Adrenal gland (tissue), 12 donors: Measurements from ENCODE around the gene CDO1. TPM values are rescaled to one million over a fixed set of nuclear protein-coding genes. Genes with fewer than 3 reads are reported as not detected.

Experiments
- DNase-seq, 7 donors: peaks; one replicate each; pipeline ENCODE4 v3.0.0-alpha.2; 2019 to 2020
- H3K27ac ChIP-seq, 5 donors: fragments of 200-600 bp; sonication (generic) in 4 of 5; 1 replicate in 3 of 5; 2 replicates in 2 of 5; pipeline versions ENCODE4 v1.5.1 to v1.8.0; 2016 to 2020; ENCODE audit warnings: mild to moderate bottlenecking in 1 of 5
- H3K27me3 ChIP-seq: fragments of 200-600 bp; 2 replicates; pipeline ENCODE4 v1.8.0; 2021
- H3K36me3 ChIP-seq, 2 donors: fragments of 200-600 bp; replicated peaks in 1 of 2; 1 replicate in 1 of 2; 2 replicates in 1 of 2; pipeline versions ENCODE4 v1.5.1 to v1.8.0; 2018 to 2022
- H3K4me1 ChIP-seq, 2 donors: fragments of 200-600 bp; replicated peaks in 1 of 2; 1 replicate in 1 of 2; 2 replicates in 1 of 2; pipeline versions ENCODE4 v1.5.1 to v1.8.0; 2018 to 2021
- H3K4me3 ChIP-seq, 4 donors: fragments of 200-600 bp; sonication (generic) in 3 of 4; one replicate each; pipeline ENCODE4 v1.5.1; 2016 to 2018
- H3K9me3 ChIP-seq, 3 donors: fragments of 200-600 bp; sonication (generic) in 1 of 3; replicated peaks in 1 of 3; 1 replicate in 2 of 3; 2 replicates in 1 of 3; pipeline versions ENCODE4 v1.5.1 to v1.8.0; 2016 to 2021
- CTCF ChIP-seq, 6 experiments: fragments of 450-650 bp in 4 of 6; fragments of 200-600 bp in 2 of 6; sonication (generic) in 1 of 6; IDR thresholded peaks; 1 replicate in 5 of 6; 2 replicates in 1 of 6; pipeline versions ENCODE4 v1.5.1 to v1.8.0; 2016 to 2021; ENCODE audit warnings: antibody characterized with exemption in 6 of 6, mild to moderate bottlenecking in 2 of 6, moderate library complexity in 1 of 6
- POLR2A ChIP-seq, 2 donors: fragments of 450-650 bp; IDR thresholded peaks; one replicate each; pipeline ENCODE4 v1.6.1; 2017; ENCODE audit warnings: antibody characterized with exemption in 2 of 2, mild to moderate bottlenecking in 2 of 2, moderate library complexity in 1 of 2
- WGBS, 4 donors: extraction: QIAGEN DNeasy Blood & Tissue Kit in 2 of 4; methylation state at CpG; one replicate each; pipeline versions ENCODE4 v1.1.5 to v1.1.7; 2013 to 2017; 5-methylcytosine and 5-hydroxymethylcytosine counted together
- intact Hi-C, 2 donors: fragments of 100-400 bp; cut with DNase I; formaldehyde crosslinking; loops; one replicate each; pipeline versions ENCODE4 v1.14.1 to v1.15.0; 2022 to 2023
- polyA plus RNA-seq, 3 donors: library from polyadenylated mRNA; stranded (reverse); fragments of 200-250 nt in 2 of 3; fragments of 350-450 nt in 1 of 3; fragmentation: Illumina TruSeq in 1 of 3; extraction: RNeasy Lipid Tissue Mini Kit (QIAGEN cat#74804) in 1 of 3; gene quantifications; one replicate each; pipeline ENCODE4 v1.2.3, GENCODE V29; 2013 to 2014
- total RNA-seq, 9 donors: library from RNA; depleted of rRNA in 4 of 9; stranded (reverse); fragments of >200 nt in 4 of 9; fragments of 120-200 nt in 1 of 9; fragmentation: NEBNext Ultra II Directional in 1 of 9; extraction: Animal tissue kit (Norgen Biotek cat#: 25700) in 1 of 9; gene quantifications; one replicate each; pipeline versions ENCODE4 v1.1.0 to v1.2.4, GENCODE V29; 2013 to 2023
- donor health status: healthy with polysubstance abuse.
- donor health status: Bipolar disorder and iron deficiency.
- donor health status: DM: yes; HTN: yes; CAD: no.
- donor health status: DM: no; HTN: no; CAD: no.
- donor health status: DM: no; HTN: no; CAD: no.
- donor health status: DM: yes; HTN: yes; CAD: no.

CDO1 gene
- total and polyA plus RNA-seq, 12 donors, result 7.5 to 87.3 (median 19.9) TPM

GRCh38 chr5:115813719-115814118 lies 2.7 kb downstream of the CDO1 start:
- WGBS, 4 donors, result 80 to 91% (median 84%) methylated on average over 5 of the region's 5 CpGs
- Histone ChIP-seq H3K27me3 (peaks cover 16% of the 10 kb centered on the region), H3K36me3 (no peaks in the 10 kb centered on the region), H3K4me3 (no peak overlapping the region), H3K4me1 (peaks cover 0 to 11% of the 10 kb centered on the region in 2 donors), H3K9me3 (no peaks in the 10 kb centered on the region), H3K27ac (no peak overlapping the region)
- intact Hi-C loops, result no loop called here
- no peak for TF ChIP-seq POLR2A (IDR thresholded peaks at IDR 0.05)
- TF ChIP-seq CTCF (IDR thresholded peaks at IDR 0.05), result no peak
- no peak for DNase-seq

GRCh38 chr5:115812372-115812771 lies 4.1 kb downstream of the CDO1 start:
- Histone ChIP-seq H3K27me3 (peaks cover 16% of the 10 kb centered on the region), H3K36me3 (no peaks in the 10 kb centered on the region), H3K4me3 (no peak overlapping the region), H3K4me1 (peaks cover 0 to 13% of the 10 kb centered on the region in 2 donors), H3K27ac (no peak overlapping the region), H3K9me3 (no peaks in the 10 kb centered on the region)
- TF ChIP-seq CTCF (IDR thresholded peaks at IDR 0.05) (no peak), POLR2A (IDR thresholded peaks at IDR 0.05) (no peak)
- no peak for DNase-seq
- WGBS, 4 donors, result 73 to 97% (median 85%) methylated on average over 1 of the region's 1 CpG
- intact Hi-C loops, result no loop called here

GRCh38 chr5:115811406-115811805 lies 5.1 kb downstream of the CDO1 start:
- intact Hi-C loops, result no loop called here
- H3K27ac ChIP-seq, result no peak overlapping the region
- H3K27me3 ChIP-seq, result peaks cover 16% of the 10 kb centered on the region
- TF ChIP-seq POLR2A (IDR thresholded peaks at IDR 0.05), result no peak
- TF ChIP-seq CTCF (IDR thresholded peaks at IDR 0.05), result no peak
- H3K36me3 ChIP-seq, result no peaks in the 10 kb centered on the region
- no peak overlapping the region for H3K4me3 ChIP-seq
- H3K9me3 ChIP-seq, result no peaks in the 10 kb centered on the region
- H3K4me1 ChIP-seq, result peaks cover 0 to 17% of the 10 kb centered on the region in 2 donors
- no peak for DNase-seq

DNA sequence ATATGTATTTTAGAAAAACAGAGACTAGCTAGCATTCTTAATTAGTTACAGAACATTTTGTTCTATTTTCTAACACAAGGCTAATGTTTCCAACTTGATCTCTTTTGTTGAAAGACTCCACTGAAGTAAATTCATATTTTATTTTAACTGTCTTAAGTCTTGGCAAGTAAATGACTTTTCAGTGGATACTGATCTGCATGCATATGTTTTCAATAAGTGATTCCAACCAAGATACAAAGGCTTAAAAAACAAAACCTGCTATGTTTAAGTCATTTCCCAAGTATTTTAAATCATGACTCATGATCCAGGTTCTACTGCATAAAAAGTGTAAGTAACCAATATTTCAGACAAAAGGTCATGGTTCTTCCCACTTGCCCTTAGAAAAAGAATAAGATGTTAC lies 5.7 kb downstream of the CDO1 start:
- Histone ChIP-seq H3K36me3 (no peaks in the 10 kb centered on the region), H3K27ac (no peak overlapping the region), H3K9me3 (no peaks in the 10 kb centered on the region), H3K4me3 (no peak overlapping the region), H3K4me1 (peaks cover 0 to 11% of the 10 kb centered on the region in 2 donors), H3K27me3 (peaks cover 9% of the 10 kb centered on the region)
- no peak for TF ChIP-seq CTCF (IDR thresholded peaks at IDR 0.05)
- TF ChIP-seq POLR2A (IDR thresholded peaks at IDR 0.05), result no peak
- no peak for DNase-seq
- intact Hi-C loops, result no loop called here
